ENCODE measurements around the gene HMG20B. TPM values are rescaled to one million over a fixed set of nuclear protein-coding genes. Genes with fewer than 3 reads are reported as not detected.

HMG20B gene
- total RNA-seq, 6 donors from 2014 or later: 79.5 to 183 (median 85.9) TPM

DNA sequence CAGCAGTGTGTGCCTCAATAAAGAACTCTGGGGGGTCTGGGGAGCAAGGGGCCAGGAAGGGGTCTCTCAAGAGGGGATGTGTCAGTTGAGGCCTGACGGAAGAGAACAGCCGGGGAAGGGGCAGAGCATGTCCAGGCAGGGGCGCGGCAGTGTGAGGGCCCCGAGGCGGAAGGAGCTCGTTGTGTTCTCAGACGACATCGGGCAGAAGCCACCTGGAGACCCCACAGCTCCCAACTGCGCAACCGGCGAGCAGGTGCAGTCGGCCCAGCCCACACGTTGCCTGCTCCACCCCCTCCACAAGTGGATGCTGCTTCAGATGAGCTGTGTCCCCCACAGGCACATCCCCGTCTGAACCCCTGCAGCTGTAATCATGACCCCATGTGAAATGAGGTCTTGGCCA is 48.9 kb downstream of the HMG20B start:
- no peak for ATAC-seq (ENCODE audit: low FRiP score in 2 of 2)
- Histone ChIP-seq H3K27ac (no peak overlapping the region), H3K4me1 (peaks cover 24 to 40% (median 30%) of the 10 kb centered on the region in 4 donors), H3K36me3 (peaks cover 6 to 60% (median 42%) of the 10 kb centered on the region in 4 donors), H3K9me3 (no peaks in the 10 kb centered on the region), H3K27me3 (no peaks in the 10 kb centered on the region), H3K4me3 (no peak overlapping the region)
- DNase-seq: peak in 1 of 2 donors; percentile 78
- 92 to 94% methylated on average over 11 to 14 of the region's 15 CpGs for whole genome bisulfite sequencing, 2 donors
- TF ChIP-seq EP300 (IDR thresholded peaks at IDR 0.05): no peak
- no peak for TF ChIP-seq POLR2AphosphoS5 (IDR thresholded peaks at IDR 0.05)
- no peak for TF ChIP-seq CTCF (IDR thresholded peaks at IDR 0.05)
- TF ChIP-seq POLR2A (IDR thresholded peaks at IDR 0.05): no peak

GRCh38 chr19:3622224-3622623 is 49.5 kb downstream of the HMG20B start:
- Histone ChIP-seq H3K4me1 (peaks cover 26 to 39% (median 27%) of the 10 kb centered on the region in 4 donors), H3K9me3 (no peaks in the 10 kb centered on the region), H3K27ac (no peak overlapping the region), H3K27me3 (no peaks in the 10 kb centered on the region), H3K4me3 (no peak overlapping the region), H3K36me3 (peaks cover 6 to 55% (median 42%) of the 10 kb centered on the region in 4 donors)
- DNase-seq (no peak), ATAC-seq (ENCODE audit: low FRiP score in 2 of 2) (no peak)
- WGBS, 2 donors: 82 to 88% methylated on average over 12 of the region's 12 CpGs
- TF ChIP-seq POLR2A (IDR thresholded peaks at IDR 0.05) (no peak), EP300 (IDR thresholded peaks at IDR 0.05) (no peak), POLR2AphosphoS5 (IDR thresholded peaks at IDR 0.05) (no peak), CTCF (IDR thresholded peaks at IDR 0.05) (no peak)

DNA sequence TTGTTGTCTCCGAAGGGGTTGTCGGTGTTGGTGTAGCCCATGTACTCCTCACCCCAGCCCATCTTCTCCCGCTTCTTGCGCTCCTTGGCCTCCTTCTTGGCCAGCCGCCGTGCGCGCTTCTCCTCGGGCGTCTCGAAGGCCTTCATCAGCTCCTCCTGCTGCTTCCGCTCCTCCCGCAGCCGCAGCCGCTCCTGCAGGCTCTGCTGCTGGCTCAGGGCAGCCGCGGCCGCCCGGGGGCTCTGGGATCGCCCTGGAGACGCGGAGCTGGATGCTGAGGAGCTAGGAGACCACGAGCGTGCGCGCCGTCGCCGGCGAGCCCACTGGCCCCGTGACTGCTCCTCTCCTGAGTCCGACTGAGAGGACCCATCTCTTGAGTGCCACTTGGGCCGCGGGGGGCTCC is 51.0 kb downstream of the HMG20B start:
- Histone ChIP-seq H3K4me3 (no peak overlapping the region), H3K27ac (no peak overlapping the region), H3K9me3 (no peaks in the 10 kb centered on the region), H3K36me3 (peaks cover 6 to 51% (median 40%) of the 10 kb centered on the region in 4 donors), H3K27me3 (no peaks in the 10 kb centered on the region), H3K4me1 (peaks cover 21 to 34% (median 23%) of the 10 kb centered on the region in 4 donors)
- ATAC-seq (ENCODE audit: low FRiP score in 2 of 2): no peak
- TF ChIP-seq EP300 (IDR thresholded peaks at IDR 0.05) (no peak), POLR2AphosphoS5 (IDR thresholded peaks at IDR 0.05) (no peak), POLR2A (IDR thresholded peaks at IDR 0.05) (no peak), CTCF (IDR thresholded peaks at IDR 0.05) (no peak)
- DNase-seq: peak in 1 of 2 donors; percentile 86
- 91 to 95% methylated on average over 29 to 34 of the region's 34 CpGs for WGBS, 2 donors

- Histone ChIP-seq H3K9me3 (no peaks in the 10 kb centered on the region), H3K27me3 (no peaks in the 10 kb centered on the region), H3K27ac (peak overlapping the region; percentile 86 to 94 (median 92)), H3K4me3 (peak overlapping the region; percentile 94 to 98 (median 96)), H3K4me1 (peaks cover 21 to 30% (median 23%) of the 10 kb centered on the region in 4 donors), H3K36me3 (peaks cover 6 to 31% (median 21%) of the 10 kb centered on the region in 4 donors)
- no peak for TF ChIP-seq POLR2AphosphoS5 (IDR thresholded peaks at IDR 0.05)
- no peak for TF ChIP-seq CTCF (IDR thresholded peaks at IDR 0.05)
- TF ChIP-seq EP300 (IDR thresholded peaks at IDR 0.05): no peak
- no peak for TF ChIP-seq POLR2A (IDR thresholded peaks at IDR 0.05)
- no peak for DNase-seq
- ATAC-seq (ENCODE audit: low FRiP score in 2 of 2): peak in 1 of 2 donors; percentile 5
- WGBS, 2 donors: 2 to 3% methylated on average over 21 of the region's 21 CpGs
These were observed 53.3 kb downstream of the HMG20B start for GRCh38 chr19:3625996-3626472.
